ENCODE data around the gene BRWD1.

DNA sequence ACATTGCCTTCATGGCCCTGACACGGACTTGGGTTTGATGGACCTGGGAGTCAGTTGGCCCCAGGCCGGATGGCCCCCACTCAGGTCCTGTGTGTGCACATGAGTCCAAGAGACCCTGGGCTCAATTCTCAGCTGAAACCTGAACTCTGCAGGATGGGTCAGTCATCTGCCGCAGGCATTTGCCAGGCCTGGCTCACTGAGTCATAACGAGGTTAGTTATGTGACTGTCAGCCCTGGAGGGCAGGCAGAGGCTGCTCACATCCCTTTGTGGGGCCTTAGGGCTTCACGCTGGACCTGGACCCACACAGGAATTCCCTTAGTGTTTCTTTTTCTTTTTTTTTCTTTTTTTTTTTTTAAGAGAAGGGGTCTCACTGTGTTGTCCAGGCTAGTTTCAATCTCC, 176.7 kb downstream of the BRWD1 start:
- TF ChIP-seq, protein P1, sequence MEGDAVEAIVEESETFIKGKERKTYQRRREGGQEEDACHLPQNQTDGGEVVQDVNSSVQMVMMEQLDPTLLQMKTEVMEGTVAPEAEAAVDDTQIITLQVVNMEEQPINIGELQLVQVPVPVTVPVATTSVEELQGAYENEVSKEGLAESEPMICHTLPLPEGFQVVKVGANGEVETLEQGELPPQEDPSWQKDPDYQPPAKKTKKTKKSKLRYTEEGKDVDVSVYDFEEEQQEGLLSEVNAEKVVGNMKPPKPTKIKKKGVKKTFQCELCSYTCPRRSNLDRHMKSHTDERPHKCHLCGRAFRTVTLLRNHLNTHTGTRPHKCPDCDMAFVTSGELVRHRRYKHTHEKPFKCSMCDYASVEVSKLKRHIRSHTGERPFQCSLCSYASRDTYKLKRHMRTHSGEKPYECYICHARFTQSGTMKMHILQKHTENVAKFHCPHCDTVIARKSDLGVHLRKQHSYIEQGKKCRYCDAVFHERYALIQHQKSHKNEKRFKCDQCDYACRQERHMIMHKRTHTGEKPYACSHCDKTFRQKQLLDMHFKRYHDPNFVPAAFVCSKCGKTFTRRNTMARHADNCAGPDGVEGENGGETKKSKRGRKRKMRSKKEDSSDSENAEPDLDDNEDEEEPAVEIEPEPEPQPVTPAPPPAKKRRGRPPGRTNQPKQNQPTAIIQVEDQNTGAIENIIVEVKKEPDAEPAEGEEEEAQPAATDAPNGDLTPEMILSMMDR (conservative IDR thresholded peaks at IDR 0.05 in 1 of 2, IDR thresholded peaks at IDR 0.05 in 1 of 2; ENCODE audit: low read depth in 1 of 2, low read length in 2 of 2) = no peak
- TF ChIP-seq EZH2 (IDR thresholded peaks at IDR 0.05; ENCODE audit: low read length, missing control alignments) = no peak

All from fibroblast of lung (primary cell).